ENCODE measurements around the gene TMOD2.

DNA sequence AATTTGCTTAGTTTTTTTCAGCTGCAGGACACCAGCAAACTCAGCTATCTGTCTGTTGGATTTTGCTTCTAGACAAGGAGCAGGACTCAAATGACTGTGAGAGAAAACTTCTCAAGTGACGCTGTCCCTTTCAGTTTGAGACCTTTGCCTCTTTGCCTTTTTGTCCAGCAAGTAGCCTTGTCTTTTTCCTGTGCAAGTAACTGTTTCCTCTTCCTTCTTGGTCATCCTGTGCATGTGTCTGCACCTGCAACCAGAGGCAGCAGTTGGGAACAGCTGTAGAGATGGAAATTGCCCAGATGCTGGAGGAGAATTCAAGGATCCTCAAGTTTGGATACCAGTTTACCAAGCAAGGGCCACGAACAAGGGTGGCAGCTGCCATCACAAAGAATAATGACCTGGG is 54.7 kb downstream of the TMOD2 start:
- TF ChIP-seq, protein P1, sequence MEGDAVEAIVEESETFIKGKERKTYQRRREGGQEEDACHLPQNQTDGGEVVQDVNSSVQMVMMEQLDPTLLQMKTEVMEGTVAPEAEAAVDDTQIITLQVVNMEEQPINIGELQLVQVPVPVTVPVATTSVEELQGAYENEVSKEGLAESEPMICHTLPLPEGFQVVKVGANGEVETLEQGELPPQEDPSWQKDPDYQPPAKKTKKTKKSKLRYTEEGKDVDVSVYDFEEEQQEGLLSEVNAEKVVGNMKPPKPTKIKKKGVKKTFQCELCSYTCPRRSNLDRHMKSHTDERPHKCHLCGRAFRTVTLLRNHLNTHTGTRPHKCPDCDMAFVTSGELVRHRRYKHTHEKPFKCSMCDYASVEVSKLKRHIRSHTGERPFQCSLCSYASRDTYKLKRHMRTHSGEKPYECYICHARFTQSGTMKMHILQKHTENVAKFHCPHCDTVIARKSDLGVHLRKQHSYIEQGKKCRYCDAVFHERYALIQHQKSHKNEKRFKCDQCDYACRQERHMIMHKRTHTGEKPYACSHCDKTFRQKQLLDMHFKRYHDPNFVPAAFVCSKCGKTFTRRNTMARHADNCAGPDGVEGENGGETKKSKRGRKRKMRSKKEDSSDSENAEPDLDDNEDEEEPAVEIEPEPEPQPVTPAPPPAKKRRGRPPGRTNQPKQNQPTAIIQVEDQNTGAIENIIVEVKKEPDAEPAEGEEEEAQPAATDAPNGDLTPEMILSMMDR (IDR thresholded peaks at IDR 0.05; ENCODE audit: insufficient read depth, low read depth, low read length) = no peak
- no peak for TF ChIP-seq EZH2 (IDR thresholded peaks at IDR 0.05; ENCODE audit: insufficient read depth, low read length)

Measured in astrocyte (in vitro differentiated cells and primary cell).